ENCODE measurements around the gene MCTP1.
"Not testable (repeated sequence)": the region's sequence is repeated elsewhere in the genome, so short reads cannot be mapped to it uniquely, and the experiment has no call there.

MCTP1 gene

DNA sequence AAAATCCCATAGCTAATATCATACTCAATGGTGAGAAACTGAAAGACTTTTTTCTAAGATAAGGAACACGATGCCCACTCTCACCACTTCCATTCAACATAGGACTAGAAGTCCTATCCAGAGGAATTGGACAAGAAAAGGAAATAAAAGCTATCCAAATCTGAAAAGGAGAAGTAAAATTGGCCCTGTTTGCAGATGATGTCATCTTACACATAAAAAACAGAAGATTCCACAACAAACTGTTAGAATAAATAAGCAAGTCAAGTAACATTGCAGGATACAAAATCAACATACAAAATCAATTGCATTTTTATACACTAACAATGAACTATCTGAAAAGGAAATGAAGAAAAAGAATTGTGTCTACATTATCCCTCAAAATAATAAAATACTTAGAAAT, 308.0 kb downstream of the MCTP1 start:
- TF ChIP-seq, protein P1, sequence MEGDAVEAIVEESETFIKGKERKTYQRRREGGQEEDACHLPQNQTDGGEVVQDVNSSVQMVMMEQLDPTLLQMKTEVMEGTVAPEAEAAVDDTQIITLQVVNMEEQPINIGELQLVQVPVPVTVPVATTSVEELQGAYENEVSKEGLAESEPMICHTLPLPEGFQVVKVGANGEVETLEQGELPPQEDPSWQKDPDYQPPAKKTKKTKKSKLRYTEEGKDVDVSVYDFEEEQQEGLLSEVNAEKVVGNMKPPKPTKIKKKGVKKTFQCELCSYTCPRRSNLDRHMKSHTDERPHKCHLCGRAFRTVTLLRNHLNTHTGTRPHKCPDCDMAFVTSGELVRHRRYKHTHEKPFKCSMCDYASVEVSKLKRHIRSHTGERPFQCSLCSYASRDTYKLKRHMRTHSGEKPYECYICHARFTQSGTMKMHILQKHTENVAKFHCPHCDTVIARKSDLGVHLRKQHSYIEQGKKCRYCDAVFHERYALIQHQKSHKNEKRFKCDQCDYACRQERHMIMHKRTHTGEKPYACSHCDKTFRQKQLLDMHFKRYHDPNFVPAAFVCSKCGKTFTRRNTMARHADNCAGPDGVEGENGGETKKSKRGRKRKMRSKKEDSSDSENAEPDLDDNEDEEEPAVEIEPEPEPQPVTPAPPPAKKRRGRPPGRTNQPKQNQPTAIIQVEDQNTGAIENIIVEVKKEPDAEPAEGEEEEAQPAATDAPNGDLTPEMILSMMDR (IDR thresholded peaks at IDR 0.05; ENCODE audit: low read depth, low read length, missing control alignments) = no peak
- in situ Hi-C loops (cut with HindIII; ENCODE audit: low sequenced_read_pairs) = no loop called here
- no peak overlapping the region for H3K4me3 ChIP-seq (ENCODE audit: low read depth, low read length)
- no peak for DNase-seq (ENCODE audit: low read depth)

DNA sequence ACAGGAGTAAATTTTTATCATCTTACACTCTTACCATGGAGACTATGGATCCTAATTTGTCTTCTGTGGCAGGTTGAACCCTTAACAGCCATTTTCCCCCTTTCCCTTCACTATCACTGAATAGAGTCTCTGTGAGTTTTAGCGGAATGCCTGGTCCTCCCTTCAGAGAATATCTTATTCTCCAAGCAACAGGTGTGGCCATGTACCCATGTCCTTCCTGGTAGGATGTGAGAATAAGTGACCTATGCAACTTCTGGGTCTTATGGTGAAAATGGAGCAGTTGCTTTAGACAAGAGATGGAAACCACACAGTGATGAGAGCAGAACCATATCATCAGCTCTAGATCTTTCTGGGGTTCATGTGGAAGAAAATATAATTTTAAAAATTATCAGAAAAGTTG, 312.6 kb downstream of the MCTP1 start:
- no peak overlapping the region for H3K4me3 ChIP-seq (ENCODE audit: low read depth, low read length)
- DNase-seq (ENCODE audit: low read depth) = no peak
- TF ChIP-seq, protein P1 (IDR thresholded peaks at IDR 0.05; ENCODE audit: low read depth, low read length, missing control alignments) = no peak
- in situ Hi-C loops (cut with HindIII; ENCODE audit: low sequenced_read_pairs) = no loop called here

DNA sequence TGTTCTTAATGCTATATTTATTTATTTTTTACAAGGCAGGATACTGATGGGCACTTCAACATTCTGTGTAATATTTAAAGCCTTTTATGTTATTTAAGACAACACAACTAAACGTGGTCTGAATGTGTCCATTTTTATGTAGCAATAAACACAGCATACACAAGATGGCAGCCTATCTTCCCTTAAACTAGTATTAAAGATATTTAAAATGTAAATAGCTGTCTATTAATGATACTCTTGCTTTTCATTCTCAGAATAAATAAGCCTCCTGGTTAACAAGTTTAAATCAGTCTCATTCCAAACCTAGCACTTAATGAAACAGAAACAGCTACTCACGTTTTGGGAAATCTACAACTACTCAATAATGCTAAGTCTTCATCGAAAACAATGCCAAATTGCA, 315.7 kb downstream of the MCTP1 start:
- DNase-seq (ENCODE audit: low read depth) = peak; percentile 28
- in situ Hi-C loops (cut with HindIII; ENCODE audit: low sequenced_read_pairs) = no loop called here

DNA sequence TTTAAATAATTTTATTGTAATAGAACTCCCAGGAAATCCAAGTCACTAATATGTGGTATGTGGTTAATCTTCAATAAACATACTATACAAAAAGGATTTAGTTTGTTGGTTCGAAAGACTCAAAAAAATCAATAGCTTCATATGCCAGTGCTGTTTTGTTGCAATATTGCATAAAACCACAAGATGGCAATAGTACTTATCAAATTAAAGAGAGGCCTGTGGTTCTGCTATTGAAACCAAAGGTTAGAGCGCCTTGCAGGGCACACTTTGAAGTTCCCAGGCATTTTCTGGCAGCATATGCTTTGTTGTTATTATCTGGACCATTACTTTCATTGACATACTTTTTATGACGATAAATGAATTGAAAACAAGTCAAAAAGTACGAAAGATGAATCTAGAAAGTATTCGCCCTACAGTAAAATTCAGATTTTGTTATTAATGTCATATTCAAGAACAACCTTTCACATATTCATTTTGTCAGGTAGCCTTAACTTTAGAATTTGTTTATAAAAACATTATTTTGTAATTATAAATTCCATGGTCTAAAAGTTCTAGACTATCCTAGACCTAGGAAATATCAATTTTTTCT, 316.3 kb downstream of the MCTP1 start:
- peak; percentile 67 for DNase-seq (ENCODE audit: low read depth)
- in situ Hi-C loops (cut with HindIII; ENCODE audit: low sequenced_read_pairs) = no loop called here
- H3K4me3 ChIP-seq (ENCODE audit: low read depth, low read length) = no peak overlapping the region
- TF ChIP-seq, protein P1 (IDR thresholded peaks at IDR 0.05; ENCODE audit: low read depth, low read length, missing control alignments) = peak; percentile 61

More for the DNA sequence above, 315.7 kb downstream of the MCTP1 start:
- TF ChIP-seq, protein P1 (IDR thresholded peaks at IDR 0.05; ENCODE audit: low read depth, low read length, missing control alignments) = no peak
- H3K4me3 ChIP-seq (ENCODE audit: low read depth, low read length) = no peak overlapping the region

DNA sequence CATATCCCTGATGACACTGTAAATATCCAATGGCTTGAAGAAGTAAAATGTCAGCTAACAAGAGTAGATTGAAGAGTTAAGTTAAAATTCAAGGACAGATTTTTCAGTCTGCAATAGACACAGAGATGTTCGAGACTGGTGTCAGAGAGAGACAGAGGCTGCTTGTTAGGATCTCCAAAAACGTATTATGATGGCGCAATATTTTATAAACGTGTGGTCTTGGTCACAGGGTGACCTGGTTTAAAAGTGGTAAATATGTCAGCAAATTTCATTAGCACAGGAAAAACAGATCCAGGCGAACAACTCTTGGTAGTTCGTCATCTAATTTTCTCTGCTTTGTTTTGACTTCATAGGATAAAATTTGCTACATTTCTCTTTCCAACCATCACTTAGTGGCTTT, 317.4 kb downstream of the MCTP1 start:
- in situ Hi-C loops (cut with HindIII; ENCODE audit: low sequenced_read_pairs) = no loop called here
- TF ChIP-seq, protein P1 (IDR thresholded peaks at IDR 0.05; ENCODE audit: low read depth, low read length, missing control alignments) = no peak

DNA sequence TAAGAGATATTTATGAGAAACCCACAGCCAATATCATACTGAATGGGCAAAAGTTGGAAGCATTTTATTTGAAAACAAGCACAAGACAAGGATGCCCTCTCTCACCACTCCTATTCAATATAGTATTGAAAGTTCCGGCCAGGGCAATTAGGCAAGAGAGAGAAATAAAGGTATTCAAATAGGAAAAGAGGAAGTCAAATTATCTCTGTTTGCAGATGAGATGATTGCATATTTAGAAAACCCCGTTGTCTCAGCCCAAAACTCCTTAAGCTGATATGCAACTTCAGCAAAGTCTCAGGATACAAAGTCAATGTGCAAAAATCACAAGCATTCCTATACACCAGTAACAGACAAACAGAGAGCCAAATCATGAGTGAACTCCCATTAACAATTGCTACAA, 325.6 kb downstream of the MCTP1 start:
- in situ Hi-C loops (cut with HindIII; ENCODE audit: low sequenced_read_pairs); DNase-seq (ENCODE audit: low read depth); H3K4me3 ChIP-seq (ENCODE audit: low read depth, low read length): not testable (repeated sequence)

More for the DNA sequence above, 317.4 kb downstream of the MCTP1 start:
- no peak for DNase-seq (ENCODE audit: low read depth)
- H3K4me3 ChIP-seq (ENCODE audit: low read depth, low read length) = no peak overlapping the region

DNA sequence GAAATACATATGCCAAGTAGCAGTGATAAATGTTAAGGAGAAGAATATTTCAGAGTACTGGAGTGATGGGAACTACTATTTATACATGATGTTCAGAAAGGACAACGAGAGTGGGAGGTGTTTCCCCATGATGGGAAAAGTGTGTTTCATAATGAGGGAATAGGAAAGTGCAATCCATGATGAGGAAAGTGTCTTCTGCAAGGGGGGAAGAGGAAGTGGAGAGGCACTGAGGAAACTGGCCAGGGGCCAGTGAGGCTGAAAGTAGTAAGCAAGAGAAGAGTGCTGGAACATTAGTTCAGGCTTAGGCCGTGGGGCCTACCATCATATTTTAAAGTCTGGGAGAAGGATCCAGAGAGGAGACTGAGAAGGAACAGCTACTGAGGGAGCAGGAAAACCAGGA, 339.2 kb downstream of the MCTP1 start:
- TF ChIP-seq, protein P1 (IDR thresholded peaks at IDR 0.05; ENCODE audit: low read depth, low read length, missing control alignments) = no peak
- in situ Hi-C loops (cut with HindIII; ENCODE audit: low sequenced_read_pairs) = no loop called here
- DNase-seq (ENCODE audit: low read depth) = no peak
- no peak overlapping the region for H3K4me3 ChIP-seq (ENCODE audit: low read depth, low read length)
